OCI-M2 (cell line): ENCODE results near the gene LYZL1.
"Not testable (repeated sequence)": the region's sequence is repeated elsewhere in the genome, so short reads cannot be mapped to it uniquely, and the experiment has no call there.

Experiments used
- DNase-seq: peaks from one replicate; lab custom pipeline; 2025; ENCODE audit not compliant: unreplicated experiment; lab: John Stamatoyannopoulos, UW

Gene LYZL1

GRCh38 chr10:29259498-29259897 is 29.4 kb upstream of the LYZL1 start:
- DNase-seq = no peak

- no peak for DNase-seq
Observed at GRCh38 chr10:29263506-29263905, 25.4 kb upstream of the LYZL1 start.

DNA sequence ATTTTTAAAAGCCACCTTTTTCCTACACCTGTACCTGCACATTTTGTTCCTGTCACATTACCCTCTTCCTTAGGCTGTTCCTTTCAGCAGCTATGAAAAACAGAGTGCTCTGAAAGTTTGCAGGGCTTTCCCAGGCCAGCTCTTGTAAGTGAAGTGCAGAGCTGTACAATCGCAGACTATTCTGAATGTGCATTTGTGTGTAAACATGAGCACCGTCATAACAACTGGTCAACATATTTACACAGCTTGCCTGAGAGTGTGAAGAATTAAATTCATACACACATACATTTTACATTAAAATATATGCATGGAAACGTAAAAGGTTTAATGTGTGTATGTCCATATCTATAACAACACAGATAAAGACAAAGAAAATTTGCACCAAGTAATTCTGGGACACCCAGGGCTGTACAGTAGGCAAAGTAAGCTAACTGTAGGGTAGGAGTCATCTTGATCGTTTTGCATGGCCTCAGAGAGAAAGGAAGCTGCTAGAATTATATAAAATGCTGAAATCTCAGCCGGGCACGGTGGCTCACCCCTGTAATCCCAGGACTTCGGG is 23.6 kb upstream of the LYZL1 start:
- DNase-seq = no peak

DNA sequence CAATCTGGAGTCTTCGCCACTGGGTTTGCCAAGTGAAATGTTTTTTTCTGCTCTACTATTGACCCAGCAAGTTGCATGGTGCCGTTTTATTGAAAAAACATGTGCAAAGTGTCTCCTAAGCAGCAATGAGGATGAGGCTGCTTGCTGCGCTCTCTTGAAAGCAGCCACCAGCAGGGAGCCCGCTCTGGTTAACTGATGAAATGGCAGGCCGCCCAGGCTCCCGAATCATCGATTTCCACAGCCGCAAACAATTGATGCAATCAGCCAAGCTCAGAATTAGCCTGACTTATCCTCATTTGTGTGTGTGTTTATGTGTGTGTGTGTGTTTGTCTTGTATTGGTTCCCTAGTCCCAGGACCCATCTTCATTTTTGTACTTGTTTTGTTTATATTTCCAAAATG is 22.2 kb upstream of the LYZL1 start:
- no peak for DNase-seq

GRCh38 chr10:29268011-29268410 is 20.9 kb upstream of the LYZL1 start:
- no peak for DNase-seq

- no peak for DNase-seq
Observed at GRCh38 chr10:29269486-29269885, 19.4 kb upstream of the LYZL1 start.

DNA sequence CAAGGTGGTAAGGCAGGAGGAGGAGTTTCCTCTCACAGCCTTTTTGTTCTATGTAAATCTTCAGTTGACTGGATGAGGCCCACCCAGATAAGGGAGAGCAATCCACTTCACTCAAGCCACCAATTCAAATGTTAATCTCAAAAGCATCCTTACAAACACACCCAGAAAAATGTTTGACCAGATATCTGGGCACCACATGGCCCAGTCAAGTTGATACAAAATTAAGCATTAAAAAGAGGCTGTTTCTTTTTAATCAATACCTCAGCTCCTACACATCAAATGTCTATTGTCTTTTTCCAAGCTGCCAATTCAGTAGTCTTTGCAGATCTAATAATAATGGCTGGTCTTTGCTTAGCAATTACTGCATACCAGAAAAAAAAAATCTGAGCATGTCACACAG is 18.0 kb upstream of the LYZL1 start:
- no peak for DNase-seq

- DNase-seq = no peak
Observed at GRCh38 chr10:29271877-29272276, 17.0 kb upstream of the LYZL1 start.

DNA sequence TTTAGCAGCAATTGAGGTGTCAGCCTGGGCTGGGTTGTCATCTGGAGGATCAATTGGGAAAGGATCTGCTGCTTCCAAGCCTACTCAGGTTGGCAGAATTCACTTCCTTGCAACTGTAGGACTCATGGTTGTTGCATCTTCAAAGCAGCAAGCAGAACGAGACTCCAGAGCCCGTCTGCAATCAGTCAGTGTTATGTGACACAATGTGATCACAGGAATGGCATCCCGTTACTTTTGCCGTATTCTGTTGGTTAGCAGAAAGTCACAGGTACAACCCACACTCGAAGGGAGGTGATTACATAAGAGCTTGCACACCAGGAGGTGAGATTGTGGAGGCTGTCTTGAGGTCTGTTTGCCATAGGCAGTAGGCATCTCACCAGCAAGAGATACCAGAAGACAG is 15.4 kb upstream of the LYZL1 start:
- no peak for DNase-seq

GRCh38 chr10:29276251-29276850 is 12.5 kb upstream of the LYZL1 start:
- DNase-seq = no peak

DNA sequence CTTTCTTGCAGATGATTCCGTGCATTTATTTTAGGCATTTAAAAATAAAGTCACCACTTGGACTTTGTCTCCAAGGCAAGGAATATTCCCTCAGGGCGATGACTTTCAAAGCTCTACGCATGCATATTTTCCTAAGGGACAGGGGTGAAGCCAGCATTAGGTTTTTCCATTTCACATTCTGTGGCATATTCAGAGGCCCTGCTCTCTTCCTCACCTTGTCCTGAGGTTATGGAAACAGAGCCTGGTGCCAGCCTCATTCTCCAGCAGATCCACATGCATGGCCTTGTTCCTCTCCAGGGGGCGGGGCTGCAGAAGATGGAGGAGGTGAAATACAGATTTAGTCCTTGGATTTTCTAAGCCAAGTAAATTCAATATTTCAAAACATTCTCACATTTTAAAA is 11.6 kb upstream of the LYZL1 start:
- no peak for DNase-seq

GRCh38 chr10:29279779-29280487 is 8.9 kb upstream of the LYZL1 start:
- no peak for DNase-seq

DNA sequence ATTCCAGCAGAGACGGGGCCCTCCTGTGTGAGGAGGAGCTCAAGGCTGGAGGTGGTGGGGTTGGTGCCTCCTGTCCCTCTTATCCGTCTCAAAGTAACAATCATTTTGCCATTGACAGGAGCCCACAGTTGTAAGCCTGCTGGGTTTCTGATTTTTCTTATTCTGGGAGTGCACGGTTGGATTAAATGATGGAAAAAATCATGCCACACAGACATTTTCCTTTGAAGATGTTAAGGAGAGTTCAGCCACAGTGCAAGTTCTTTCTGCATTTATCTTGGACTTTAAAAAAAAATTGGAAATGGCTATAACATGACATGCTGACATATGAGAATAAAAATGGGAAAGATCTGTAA is 8.4 kb upstream of the LYZL1 start:
- no peak for DNase-seq

DNA sequence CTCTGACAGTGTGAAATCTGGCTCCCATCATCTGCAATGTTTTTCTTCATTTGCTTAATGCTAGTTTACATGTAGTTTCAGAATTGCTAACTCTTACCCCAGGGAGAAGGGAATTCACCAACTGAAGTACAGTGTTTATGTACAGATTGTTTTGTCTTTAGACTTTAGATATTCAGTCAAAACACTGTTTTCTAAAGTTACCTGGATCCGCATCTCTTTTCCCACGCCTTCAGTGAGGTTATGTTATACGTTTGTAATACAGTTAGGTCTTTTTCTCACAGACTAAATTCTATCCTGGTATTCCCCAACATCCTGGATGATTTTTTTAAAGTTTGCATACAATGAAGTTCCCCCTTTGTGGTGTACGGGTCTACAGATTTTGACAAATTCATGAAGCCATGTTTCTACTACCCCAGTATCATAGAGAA is 3.2 kb upstream of the LYZL1 start:
- no peak for DNase-seq

- no peak for DNase-seq
Observed at GRCh38 chr10:29287635-29288034, 1.2 kb upstream of the LYZL1 start.

DNA sequence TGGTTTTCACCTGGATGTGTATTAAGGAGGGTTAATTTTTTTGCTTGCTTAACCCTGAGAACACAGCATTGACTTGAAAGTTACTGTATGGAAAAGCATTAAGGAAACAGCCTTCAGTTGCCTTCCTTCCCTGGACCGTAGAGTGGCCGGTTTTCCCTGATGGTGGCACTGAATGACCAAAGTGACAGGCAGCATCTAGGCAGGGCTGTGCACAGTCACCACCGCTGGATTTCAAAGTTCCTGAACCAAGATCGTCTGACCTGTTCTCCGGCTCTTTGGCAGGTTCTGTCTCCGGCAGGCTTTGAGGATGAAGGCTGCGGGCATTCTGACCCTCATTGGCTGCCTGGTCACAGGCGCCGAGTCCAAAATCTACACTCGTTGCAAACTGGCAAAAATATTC is 2.7 kb downstream of the LYZL1 start:
- not testable (repeated sequence) for DNase-seq

DNA sequence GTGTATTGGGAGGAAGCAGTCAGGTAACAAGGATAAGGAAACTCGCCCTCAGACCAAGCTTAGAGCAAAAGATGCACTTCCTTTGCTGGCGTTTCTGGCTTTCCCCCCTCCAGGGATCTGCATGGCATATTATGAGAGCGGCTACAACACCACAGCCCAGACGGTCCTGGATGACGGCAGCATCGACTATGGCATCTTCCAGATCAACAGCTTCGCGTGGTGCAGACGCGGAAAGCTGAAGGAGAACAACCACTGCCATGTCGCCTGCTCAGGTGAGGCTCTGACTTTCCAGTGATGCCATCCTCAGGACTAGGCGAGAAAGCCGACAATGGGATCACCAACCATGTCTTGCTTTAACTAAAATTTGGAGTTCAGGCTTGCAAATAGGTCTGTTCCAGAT is 3.5 kb downstream of the LYZL1 start:
- DNase-seq = not testable (repeated sequence)

GRCh38 chr10:29295813-29296212 is 6.9 kb downstream of the LYZL1 start:
- no peak for DNase-seq

DNA sequence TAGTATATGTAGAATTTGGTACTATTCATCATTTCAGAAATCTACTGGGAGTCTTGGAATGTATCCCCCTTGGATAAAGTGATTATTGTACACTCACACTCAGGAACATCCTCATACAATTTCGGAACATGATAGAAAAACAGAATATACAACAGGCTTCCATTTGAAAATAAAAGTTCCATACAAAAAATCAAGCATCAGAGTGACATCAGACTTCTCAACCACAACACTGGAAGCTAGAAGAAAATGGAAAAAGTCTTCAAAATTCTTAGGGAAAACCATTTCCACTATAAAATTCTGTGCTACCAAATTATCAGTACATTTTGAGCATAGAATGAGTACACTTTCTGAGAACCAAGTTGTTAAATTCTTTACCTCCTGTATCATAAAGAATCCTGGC is 8.8 kb downstream of the LYZL1 start:
- no peak for DNase-seq

DNA sequence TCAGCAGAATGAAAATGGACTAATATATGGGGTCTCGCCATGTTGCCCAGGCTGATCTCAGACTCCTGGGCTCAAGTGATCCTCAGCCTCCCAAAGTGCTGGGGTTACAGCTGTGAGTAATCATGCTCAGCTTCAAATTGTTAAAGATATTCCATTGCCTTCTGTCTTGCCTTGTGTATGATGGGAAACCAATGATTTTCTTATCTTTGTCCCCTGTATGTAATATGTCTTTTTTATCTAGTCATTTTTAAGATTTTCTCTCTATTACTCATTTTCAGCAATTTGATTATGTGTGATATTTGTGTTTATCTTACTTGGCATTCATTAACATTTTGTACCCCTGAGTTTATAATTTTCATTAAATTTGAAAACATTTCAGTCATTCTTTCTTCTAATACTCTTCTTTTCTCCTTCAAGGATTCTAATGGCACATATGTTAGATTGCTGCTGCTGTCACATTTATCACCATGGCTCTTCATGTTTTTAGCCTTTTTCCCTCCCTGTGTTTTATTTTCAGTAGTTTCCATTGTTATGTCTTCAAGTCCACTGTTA is 12.6 kb downstream of the LYZL1 start:
- DNase-seq = no peak

GRCh38 chr10:29302499-29302898 is 13.6 kb downstream of the LYZL1 start:
- no peak for DNase-seq

GRCh38 chr10:29304264-29304994 is 15.6 kb downstream of the LYZL1 start:
- no peak for DNase-seq
